ENCODE data around the gene ACE2. TPM values are rescaled to one million over a fixed set of nuclear protein-coding genes. Genes with fewer than 3 reads are reported as not detected.

The ACE2 gene
- total RNA-seq, 1 experiment from 2014 or later = not detected

GRCh38 chrX:15643786-15644559 lies 43.2 kb upstream of the ACE2 start:
- no peak overlapping the region for H3K4me2 ChIP-seq (ENCODE audit: insufficient read depth, insufficient read length, low read length)
- H4K20me1 ChIP-seq (ENCODE audit: control insufficient read depth, insufficient read depth, insufficient read length) = no peaks in the 10 kb centered on the region
- Mint-ChIP-seq H3K27me3 (ENCODE audit: low read depth) (no peaks in the 10 kb centered on the region), H3K4me1 (peaks cover 8 to 12% of the 10 kb centered on the region in 2 experiments), H3K36me3 (ENCODE audit: insufficient read depth in 1 of 3, low read depth in 3 of 3) (no peaks in the 10 kb centered on the region), H3K9me3 (no peaks in the 10 kb centered on the region), H3K4me3 (no peak overlapping the region), H3K27ac (no peak overlapping the region)
- no peak overlapping the region for H4K91ac ChIP-seq (ENCODE audit: insufficient read length, low read depth, low read length)
- no peak for DNase-seq
- no peak overlapping the region for H2AK5ac ChIP-seq (ENCODE audit: insufficient read length, low read length)
- H3K18ac ChIP-seq (ENCODE audit: insufficient read length, low read depth, low read length) = no peak overlapping the region
- TF ChIP-seq CTCF (conservative IDR thresholded peaks at IDR 0.05) = no peak
- H2BK5ac ChIP-seq (ENCODE audit: insufficient read length, low read length) = no peak overlapping the region
- no peaks in the 10 kb centered on the region for H3K27me3 ChIP-seq (ENCODE audit: insufficient read depth, low read length)
- H3K9me3 ChIP-seq (ENCODE audit: control insufficient read depth, low read depth, low read length) = no peaks in the 10 kb centered on the region
- no peaks in the 10 kb centered on the region for H3K79me1 ChIP-seq (ENCODE audit: insufficient read depth, low read depth, low read length, poor library complexity, severe bottlenecking)
- H3K4me1 ChIP-seq (ENCODE audit: insufficient read depth, low read length) = no peaks in the 10 kb centered on the region
- no CpG with 5 or more reads among the region's 7 CpGs for WGBS (ENCODE audit: extremely low coverage, insufficient read length, low lambda C conversion rate)
- no peak overlapping the region for H4K8ac ChIP-seq (replicated peaks; ENCODE audit: insufficient read length, low read depth, low read length)
- H3K79me2 ChIP-seq (ENCODE audit: insufficient read depth, low read length) = no peaks in the 10 kb centered on the region
- H2AFZ ChIP-seq (ENCODE audit: low read length) = no peak overlapping the region
- no peak overlapping the region for H3K4ac ChIP-seq (ENCODE audit: low read depth, low read length)
- H4K5ac ChIP-seq (ENCODE audit: insufficient read length, low read depth, low read length) = no peak overlapping the region
- H2BK20ac ChIP-seq (ENCODE audit: low read depth, low read length, poor library complexity, severe bottlenecking) = no peak overlapping the region
- H3K23me2 ChIP-seq (ENCODE audit: insufficient read length, low read depth, low read length, poor library complexity, severe bottlenecking) = no peaks in the 10 kb centered on the region
- no peak overlapping the region for H3K27ac ChIP-seq (ENCODE audit: insufficient read length, low read depth, low read length)
- no peak overlapping the region for H3T11ph ChIP-seq (ENCODE audit: low read length)
- H2BK12ac ChIP-seq (ENCODE audit: insufficient read length, low read depth, low read length) = no peak overlapping the region
- H2BK15ac ChIP-seq (ENCODE audit: low read depth, low read length) = no peak overlapping the region
- no peak overlapping the region for H2BK120ac ChIP-seq (ENCODE audit: low read depth, low read length, poor library complexity, severe bottlenecking)
- H3K23ac ChIP-seq (ENCODE audit: insufficient read length, low read depth, low read length) = no peak overlapping the region
- no peak overlapping the region for H3K14ac ChIP-seq (ENCODE audit: insufficient read depth, low read length)
- H3K56ac ChIP-seq (ENCODE audit: insufficient read length, low read depth, low read length) = no peak overlapping the region
- H3K9ac ChIP-seq (ENCODE audit: extremely low read depth, insufficient read length, low read length) = no peak overlapping the region

Data from H9 (cell line).